GM12865 (cell line): ENCODE results near the gene CAD.

Experiments
- DNase-seq: peaks from one replicate; pipeline ENCODE4 v3.0.0; 2010; ENCODE audit warnings: low read depth
- H3K4me3 ChIP-seq: 2 replicates; pipeline ENCODE4 v1.5.1; 2011; ENCODE audit warnings: mild to moderate bottlenecking, low read depth, low read length, control low read depth
- TF ChIP-seq, protein P1 (sequence below): IDR thresholded peaks from 2 replicates; pipeline ENCODE4 v1.5.1; 2011; ENCODE audit warnings: low read length, control low read depth, low read depth, inconsistent platforms; ENCODE audit not compliant: insufficient read depth; ENCODE audit errors: missing control alignments

Gene CAD

DNA sequence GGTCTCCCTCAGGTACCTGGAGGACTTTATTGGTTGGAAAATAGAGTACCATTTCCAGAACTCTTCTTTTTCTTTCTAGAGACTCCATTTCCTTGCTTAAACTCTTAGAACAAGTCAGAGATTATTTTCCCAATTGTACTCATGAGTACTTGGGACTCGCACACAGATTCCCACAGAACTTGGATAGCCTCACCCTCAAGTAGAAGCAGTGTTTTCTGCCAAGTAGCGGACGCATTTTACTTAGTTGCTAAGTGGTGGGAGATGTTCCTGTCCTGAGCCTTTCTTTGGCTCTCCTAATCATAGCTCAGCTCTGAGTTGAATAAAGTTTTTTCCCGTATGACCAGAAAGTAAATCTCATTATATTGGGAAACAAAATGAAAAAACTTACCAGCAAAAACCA, 28.5 kb downstream of the CAD start:
- no peak overlapping the region for H3K4me3 ChIP-seq
- TF ChIP-seq, protein P1, sequence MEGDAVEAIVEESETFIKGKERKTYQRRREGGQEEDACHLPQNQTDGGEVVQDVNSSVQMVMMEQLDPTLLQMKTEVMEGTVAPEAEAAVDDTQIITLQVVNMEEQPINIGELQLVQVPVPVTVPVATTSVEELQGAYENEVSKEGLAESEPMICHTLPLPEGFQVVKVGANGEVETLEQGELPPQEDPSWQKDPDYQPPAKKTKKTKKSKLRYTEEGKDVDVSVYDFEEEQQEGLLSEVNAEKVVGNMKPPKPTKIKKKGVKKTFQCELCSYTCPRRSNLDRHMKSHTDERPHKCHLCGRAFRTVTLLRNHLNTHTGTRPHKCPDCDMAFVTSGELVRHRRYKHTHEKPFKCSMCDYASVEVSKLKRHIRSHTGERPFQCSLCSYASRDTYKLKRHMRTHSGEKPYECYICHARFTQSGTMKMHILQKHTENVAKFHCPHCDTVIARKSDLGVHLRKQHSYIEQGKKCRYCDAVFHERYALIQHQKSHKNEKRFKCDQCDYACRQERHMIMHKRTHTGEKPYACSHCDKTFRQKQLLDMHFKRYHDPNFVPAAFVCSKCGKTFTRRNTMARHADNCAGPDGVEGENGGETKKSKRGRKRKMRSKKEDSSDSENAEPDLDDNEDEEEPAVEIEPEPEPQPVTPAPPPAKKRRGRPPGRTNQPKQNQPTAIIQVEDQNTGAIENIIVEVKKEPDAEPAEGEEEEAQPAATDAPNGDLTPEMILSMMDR, result no peak
- DNase-seq, result no peak

DNA sequence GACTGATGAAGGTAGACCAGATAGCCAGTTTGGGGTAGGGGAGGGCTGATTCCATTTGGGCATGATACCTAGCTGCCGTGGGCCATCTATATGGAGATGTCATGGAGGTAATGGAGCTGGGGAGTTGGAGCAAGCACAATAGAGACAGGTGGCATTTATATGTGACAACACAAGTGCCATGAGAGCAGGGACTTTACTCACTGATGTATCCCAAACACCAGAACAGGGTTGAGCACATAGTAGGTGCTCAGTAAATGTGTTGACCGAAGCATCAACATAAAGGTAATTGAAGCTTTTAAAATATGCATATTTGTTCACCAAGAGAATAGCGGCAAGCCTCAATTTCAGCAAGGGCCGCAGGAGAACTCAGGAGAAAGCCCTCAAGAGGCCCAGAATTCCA, 30.7 kb downstream of the CAD start:
- DNase-seq, result no peak
- H3K4me3 ChIP-seq, result no peak overlapping the region
- TF ChIP-seq, protein P1, result no peak

DNA sequence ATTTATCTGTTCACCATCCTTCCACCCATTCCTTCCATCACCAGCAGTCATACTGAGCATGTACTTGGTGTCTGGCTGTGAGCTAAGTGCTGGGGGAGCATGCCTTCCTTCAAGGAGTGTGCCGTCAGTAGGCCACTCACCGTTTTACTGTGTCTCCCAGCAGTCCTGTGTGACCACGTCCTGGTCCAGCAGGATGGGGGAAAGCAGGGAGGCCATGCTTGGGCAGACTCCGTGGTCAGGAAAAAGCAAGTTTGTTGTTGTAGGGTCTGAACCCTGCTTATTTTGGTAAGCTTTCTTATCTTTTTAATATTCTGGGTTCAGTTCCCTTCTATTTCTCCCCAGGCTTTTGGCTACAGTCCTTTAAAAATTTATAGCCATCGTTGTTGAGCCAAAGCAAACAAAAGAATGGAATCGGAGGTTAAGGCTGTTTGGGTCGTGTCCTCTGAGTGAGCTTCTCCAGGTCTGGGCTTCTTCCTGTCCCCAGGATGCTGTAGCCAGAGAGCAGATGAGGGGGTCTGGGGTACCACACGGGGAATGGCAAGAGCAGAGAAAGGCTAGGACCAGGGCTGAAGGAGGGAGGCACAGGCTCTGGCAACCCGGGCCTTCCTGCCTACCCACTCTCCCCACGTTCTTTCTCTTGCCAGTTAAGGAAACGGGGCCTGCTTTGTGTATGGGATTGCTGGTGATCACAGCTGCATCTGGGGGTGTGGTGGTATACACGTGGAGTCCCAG, 32.2 kb downstream of the CAD start:
- TF ChIP-seq, protein P1, result no peak
- no peak for DNase-seq
- no peak overlapping the region for H3K4me3 ChIP-seq

DNA sequence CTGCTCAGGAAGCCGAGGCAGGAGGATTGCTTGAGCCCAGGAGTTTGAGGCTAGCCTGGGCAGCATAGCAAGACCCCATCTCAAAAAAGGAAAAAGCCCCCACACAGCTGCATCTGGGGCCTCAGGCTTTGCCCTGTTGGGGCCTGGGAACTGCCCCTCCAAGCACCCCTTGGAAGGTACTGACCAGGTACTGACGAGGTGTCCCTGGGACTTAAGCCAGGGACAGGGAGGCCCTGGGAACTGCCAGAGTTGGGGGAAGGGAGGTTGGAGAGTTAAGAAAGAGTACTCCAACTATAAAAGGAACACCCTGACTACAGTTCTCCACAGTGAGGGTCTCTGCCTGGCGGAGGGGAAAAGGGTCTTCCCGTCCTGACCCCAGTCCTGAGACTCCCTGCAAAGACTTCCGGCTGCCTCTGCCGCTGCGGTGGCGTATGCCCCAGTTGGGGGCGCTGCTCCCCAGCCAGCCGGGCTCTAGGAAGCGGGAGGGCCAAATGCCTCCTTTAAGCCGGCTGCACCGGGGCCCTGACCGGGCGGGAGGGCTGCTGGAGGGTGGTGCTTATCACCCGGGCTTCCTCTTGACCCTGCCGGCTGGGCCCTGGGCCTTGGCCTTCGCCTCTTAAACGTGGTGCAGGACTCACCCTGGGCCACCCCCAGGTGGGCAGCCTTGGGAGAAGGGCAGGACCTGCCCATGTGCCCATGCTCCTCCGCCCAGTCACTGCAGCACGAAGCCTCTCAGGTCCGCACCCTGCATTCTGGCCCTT, 32.9 kb downstream of the CAD start:
- TF ChIP-seq, protein P1, result peak; percentile 85
- DNase-seq, result peak; percentile 69
- no peak overlapping the region for H3K4me3 ChIP-seq

DNA sequence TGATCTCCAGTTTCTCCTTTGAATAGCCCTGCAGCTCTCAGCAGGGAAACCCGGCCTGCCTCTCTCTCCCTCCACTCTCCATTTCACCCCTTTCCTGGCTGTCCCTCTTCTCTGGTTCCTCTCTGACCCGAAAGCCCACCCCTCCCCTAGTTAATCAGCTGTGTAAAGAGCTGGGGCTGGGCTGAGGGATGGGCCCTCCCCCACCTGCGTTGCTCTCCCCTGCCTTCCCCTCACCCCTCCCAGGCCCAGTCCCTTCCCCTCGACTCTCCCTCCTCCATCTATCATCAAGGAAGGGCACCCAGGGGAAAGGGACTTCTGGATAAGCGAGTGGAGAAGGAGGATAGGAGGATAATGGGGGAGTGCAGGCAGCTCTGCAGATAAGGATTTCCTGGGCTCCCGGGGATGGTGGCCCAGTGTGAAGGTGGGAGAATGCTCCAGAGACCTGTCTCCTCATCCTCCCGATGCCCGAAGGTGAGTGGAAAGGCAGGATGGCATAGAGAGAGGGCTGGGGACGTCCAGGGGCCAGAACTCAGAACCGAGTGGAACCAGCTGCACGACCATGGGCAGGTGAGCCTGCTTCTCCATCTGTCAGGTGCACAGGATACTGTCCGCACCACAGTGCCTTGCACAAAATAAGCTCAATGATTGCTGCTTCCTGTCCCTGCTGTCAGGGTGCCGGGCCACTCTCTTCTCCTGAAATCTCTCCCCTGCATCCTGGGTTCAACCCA, 33.6 kb downstream of the CAD start:
- no peak for DNase-seq
- no peak overlapping the region for H3K4me3 ChIP-seq
- TF ChIP-seq, protein P1, result no peak

DNA sequence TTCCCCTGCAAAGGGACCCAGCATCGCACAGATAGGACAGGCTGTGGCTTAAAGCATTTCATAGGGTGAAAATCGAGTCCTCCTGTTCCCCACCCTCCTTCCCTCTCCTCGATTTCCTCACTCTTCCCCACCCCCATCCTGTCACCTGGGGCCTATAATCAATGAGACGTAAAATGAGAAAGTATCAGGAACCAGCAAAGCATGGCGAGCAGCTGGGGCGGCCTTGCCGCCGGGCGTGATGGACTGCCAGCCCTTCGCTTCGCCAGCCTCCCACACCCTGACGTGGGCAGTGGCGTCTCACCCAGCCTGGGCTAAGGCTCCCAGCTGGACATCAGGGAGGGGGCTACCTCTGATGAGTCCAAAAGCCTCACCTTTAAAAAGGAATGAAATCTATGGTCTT, 34.6 kb downstream of the CAD start:
- H3K4me3 ChIP-seq, result no peak overlapping the region

More for the DNA sequence above, 34.6 kb downstream of the CAD start:
- no peak for DNase-seq
- TF ChIP-seq, protein P1, result no peak
